Raji (cell line): Measurements from ENCODE around the gene LITAFD.

Experiments
- POLR2A ChIP-seq: IDR thresholded peaks from 2 replicates; pipeline ENCODE4 v1.6.1; 2011; ENCODE audit warnings: low read depth, low read length, control low read depth; ENCODE audit not compliant: insufficient read depth

Gene LITAFD

DNA sequence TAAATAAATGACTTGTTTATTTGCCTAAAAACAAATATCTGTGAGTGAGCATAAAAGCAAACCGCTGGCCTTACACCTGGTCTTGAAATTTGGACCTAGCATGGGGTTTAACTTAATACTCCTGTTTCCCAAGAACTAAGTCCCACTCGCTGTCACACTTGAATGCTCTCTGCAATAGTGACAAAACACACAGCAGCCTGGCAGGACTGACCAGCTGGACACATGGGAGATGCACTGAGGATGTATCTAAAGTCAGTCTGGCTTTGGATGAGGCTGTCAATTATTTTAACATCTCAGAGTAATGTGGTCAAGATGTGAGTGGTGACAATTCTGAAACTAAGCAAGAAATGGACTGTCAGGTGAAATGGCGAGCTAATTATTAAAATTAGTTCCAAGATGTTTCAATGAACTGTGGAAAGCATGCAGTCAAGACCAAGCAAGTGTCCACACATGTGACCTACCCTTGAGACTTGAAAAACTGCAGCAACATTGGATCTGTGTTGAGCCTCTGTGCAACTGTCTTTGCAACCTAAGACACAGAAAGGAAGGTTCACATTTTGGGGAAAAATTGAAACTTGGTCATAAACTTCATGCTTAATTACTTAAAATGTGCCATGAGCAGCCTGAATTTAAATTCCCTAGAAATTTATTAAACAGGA lies 16.6 kb downstream of the LITAFD start:
- no peak for TF ChIP-seq POLR2A

DNA sequence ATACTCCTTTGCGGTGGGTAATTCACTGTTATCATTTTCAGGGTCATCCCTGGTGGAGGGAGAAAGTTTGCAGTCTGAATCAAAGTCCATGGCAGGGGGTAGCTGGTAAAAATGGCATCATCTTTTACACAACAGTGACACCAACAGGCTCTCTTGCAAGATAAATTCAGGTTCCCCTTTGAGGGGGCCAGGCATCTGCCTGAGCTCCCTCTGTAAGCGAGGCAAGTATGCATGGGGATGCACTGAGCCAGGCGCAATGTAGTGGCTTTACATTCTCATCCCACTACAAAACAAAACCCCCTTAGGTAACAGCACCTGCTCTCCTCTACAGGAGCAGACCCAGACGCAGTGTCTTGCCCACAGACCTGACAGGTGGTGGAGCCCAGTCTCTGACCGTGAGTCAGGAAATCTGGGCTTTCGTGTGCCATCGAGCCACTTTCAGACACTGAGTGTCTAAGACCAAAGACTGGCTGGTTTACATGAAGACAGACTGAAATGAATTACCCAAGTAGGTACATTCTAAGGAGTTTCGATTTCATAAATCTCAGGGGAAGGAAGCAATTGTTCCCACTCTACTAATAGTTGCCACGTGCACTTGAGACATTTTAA lies 17.7 kb downstream of the LITAFD start:
- TF ChIP-seq POLR2A: no peak

DNA sequence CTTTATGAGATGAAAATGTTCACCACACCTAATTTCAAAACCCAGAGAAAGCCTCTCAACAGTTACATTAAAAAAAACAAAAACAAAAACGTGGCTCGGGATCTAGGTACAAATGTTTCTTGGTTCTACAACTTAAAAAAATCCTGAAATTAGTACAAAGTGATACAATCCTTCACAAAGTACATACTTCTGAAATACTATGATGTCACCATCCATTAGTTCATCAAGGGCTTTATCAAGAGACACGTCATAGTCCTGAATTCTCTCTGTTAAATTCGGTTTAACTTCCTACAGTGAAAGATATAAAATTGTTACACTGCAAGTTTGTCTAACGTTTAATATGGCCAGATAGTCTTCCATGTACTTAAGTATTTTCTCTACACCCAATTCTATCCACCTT lies 18.2 kb downstream of the LITAFD start:
- TF ChIP-seq POLR2A: no peak

DNA sequence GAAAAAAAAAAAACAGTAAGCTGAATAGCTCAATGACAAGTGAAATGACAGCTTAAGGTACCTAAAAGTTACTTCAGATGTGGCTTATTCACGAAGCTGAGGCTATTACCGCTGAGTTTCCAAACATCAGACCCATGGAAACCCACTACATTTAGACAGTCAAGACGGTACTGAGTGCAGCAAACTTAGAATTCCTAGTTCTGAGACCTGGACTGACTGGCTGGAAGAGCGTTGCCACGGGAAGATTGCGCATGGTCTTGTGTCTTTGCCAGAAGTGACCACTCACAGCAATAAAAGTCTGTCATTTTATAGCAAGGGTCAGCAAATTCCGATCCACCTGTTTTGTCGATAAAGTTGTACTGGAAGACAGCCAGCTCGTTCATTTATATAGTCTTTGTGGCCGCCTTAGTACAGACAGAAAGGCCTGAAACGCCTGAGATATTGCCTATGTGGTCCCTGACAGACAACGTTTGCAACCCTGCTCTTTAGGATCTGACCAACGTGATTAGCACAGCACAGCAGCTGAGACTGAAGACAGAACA lies 19.2 kb downstream of the LITAFD start:
- TF ChIP-seq POLR2A: no peak

DNA sequence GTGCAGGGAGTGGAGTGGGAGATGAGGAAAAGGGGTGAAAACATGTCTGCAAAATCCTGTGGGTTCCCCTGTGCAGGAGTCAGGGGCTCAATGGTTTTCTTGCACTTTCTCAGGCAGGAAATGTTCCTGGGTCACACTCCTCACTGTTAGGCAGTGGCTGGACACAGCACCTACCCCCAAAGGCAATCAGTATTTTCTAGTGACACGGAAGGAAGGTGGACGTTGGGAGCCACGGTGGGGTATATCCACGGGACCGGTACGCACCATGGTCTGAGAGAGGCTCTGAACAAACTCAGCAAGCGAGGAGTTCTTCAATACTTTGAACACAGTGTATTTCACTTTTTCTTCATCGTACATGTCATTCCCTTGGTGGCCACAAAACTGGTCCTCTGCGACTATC lies 20.9 kb downstream of the LITAFD start:
- TF ChIP-seq POLR2A: no peak

DNA sequence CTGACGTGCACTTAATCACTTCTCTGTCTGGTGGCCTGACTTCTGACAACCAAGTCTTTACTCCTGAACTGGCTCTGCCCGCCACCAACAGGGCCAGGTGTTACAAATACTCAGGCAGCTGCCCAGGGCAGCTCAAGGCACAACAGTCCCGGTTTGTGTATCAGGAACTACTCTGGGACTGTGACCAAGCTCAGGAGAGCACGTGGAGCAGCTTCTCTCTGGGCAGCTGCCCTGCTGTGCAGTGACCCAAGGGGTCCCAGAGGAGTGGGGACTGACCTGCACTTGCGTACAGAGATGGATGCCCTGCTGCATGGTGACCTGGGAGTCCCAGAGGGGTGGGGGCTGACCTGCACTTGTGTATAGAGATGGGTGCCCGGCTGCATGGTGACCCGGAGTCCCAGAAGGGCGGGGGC lies 21.9 kb downstream of the LITAFD start:
- TF ChIP-seq POLR2A: no peak

DNA sequence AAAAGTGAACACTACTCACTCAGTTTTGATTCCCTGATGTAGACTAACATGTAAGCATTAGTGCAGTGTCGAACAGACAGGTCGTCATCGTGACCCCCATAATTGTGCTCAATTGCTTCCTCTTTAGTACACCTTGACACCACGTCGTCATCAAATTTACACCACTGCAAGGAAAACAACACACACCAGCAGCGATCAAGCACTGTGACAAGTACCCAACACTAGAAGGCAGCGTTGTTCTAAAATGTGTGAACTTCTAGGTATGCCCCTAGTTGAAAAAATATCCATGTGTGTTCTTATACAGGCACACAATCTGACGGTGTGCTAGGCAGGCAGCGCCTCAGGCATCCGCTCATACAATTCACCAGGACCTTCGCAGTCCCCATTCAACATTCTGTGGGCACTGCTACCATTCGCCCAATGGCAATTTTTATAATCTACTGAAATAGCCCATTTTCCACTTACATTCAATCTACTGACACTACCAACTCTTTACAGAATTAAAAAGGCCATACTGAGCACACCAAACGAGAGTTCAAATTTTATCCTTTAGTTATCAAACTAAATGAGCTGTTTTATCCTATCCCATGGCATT lies 23.1 kb downstream of the LITAFD start:
- TF ChIP-seq POLR2A: no peak

DNA sequence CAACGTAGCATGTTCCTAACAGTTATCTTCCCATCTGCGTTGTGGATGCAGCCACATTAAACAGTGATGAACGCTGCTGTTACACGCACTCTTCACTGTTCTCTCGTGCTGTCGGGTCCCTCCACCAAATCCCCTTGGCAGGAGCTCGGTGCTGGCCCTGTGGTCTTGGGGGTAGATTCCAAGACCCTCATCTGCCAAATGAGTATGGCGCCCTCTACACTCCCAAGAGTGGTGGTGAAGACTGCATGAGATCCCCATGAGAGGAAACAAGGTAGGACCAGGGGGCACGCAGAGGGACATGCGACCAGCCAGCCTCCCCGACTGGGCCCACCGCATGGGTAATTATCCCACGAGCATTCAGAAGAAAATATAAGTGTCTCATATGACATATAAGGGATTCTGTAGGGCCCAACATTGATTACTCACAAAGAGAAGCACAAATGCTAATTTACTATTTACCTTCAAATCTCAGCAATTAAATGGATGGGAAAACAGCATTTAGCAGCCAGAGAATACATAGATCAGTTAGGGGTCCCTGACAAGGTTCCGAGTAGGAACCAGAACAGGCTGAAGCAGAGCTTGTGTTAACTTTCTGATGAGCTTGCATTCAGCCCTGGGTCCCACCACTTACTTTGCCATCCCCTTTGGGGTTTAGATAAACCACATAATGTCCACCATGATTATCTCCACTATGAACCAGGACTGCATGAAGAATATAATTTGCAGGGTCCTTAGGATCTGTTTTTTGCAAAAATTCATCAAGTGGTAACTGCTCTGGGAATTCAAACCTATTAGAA lies 23.8 kb downstream of the LITAFD start:
- no peak for TF ChIP-seq POLR2A

DNA sequence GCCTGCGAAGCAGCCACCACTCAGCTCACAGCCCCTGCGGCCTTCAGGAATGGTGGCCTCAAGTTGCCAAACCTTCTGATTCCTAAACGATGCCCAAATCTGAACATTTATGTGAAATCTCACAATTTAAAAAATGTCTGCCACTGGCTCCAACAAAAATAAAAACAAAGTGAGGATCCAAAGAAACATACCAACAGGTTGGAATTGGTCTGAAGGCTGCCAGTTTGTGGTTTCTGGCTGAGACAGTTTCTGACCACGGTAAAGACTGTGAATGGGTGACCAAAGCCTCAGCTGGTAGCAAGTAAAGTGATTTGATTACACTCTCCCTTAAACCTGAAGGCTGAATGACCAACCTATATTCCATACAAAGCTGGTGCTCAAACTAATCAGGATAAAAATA lies 24.9 kb downstream of the LITAFD start:
- TF ChIP-seq POLR2A: no peak

DNA sequence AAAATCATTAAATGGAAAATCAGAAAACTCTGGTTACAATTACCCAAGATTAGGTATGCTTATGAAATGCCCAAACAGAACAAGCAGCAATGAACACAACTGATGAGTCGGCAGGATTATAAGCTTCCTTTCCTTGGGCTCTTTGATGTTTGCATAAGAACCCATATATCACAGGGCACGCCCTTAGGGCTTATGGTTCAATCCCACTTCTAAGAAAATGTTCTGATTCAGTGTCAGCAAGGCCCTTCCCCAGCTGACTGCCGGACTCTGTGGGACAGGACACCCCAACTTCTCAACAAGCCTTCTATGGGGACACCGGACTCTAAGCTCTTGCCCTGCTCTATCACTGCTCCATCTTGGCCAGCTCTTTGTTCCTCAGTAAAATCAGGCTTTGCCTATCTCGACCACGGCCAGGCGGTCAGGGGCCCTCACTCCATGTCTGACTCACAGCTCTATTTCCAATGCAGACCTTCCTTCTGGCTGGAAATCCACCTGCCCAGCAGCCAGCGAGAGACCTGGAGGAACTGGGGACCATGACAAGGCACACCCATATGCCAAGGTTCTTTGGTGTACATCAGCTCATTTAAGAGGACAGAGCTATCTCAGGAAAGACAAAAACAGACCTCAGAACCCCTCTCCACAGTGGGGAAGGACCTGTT lies 26.8 kb downstream of the LITAFD start:
- no peak for TF ChIP-seq POLR2A

DNA sequence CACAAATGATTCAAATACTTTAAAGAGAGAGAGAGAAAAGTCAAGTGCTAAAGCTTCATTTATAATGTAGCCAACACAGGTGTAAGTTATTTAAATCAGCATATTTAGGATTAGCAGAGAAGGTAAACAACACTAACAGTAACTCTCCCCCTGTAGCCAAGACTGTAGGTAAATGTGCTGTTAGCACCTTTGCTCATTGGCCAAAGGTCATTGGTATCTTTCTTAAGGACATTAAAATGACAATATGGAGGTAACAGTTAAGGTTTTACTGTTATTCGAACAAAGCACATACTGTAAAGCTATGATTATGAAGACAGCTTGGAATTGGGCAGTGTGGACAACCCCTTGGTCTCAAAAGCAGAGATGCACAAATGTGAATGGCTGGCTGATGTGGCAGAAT lies 28.7 kb downstream of the LITAFD start:
- no peak for TF ChIP-seq POLR2A

DNA sequence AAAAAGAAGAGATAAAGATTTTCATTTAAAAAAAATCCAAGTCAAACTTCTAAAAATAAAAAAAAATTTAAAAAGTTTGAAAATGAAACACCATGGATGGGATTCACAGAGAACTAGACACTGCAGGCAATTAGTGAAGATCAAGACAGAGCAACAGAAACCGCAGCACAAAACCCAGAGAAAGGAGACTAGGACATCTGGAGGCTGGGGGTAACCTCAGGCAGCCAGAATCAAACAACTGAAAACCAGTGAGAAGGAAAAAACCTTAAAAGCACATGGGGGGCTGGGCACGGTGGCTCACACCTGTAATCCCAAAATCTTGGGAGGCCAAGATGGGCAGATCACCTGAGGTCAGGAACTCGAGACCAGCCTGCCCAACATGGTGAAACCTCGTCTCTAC lies 30.6 kb downstream of the LITAFD start:
- TF ChIP-seq POLR2A: no peak

DNA sequence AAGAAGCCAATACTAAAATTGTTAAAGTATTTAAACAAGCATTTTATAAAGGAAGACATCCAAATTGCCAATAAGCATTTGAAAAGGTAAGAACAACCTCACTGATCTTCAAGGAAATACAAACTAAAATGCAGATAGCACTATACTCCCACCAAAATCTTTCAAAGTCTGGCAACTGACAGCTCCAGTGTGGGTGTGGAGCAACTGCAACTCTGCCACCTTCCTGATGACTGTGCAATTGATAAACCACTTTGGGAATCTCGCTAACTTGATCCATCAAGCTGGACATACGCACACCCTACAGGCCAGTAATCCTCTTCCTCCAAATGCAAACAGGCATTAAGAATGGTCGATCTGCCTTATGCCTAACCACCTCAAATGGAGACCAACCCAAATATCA lies 31.9 kb downstream of the LITAFD start:
- no peak for TF ChIP-seq POLR2A

DNA sequence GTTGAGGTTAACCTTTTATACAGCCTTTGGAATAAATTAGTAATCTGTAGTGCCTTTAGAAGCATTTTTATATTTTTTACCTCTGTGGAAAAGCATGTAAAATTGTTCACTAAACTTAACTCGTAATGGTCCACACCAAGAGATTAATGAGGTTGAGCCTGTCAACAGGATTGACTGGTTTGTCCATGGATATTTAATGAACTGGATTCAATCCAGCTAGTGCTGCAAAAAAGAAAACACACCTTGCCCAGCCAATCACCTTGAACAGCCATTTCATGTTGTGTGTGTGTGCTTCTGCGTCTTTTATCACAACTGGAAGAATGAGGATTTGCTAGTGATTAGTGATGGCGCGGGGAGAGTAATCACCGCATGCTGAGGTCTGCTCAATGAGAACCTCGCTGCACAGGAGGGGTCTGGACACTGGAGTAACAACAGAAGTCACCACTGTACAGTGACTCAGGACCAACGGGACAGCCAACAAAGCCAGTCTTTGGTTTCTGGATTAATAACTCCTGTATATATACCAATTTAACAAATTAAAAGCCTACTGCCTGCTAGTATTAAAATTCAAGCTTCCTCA lies 33.7 kb downstream of the LITAFD start:
- TF ChIP-seq POLR2A: no peak

DNA sequence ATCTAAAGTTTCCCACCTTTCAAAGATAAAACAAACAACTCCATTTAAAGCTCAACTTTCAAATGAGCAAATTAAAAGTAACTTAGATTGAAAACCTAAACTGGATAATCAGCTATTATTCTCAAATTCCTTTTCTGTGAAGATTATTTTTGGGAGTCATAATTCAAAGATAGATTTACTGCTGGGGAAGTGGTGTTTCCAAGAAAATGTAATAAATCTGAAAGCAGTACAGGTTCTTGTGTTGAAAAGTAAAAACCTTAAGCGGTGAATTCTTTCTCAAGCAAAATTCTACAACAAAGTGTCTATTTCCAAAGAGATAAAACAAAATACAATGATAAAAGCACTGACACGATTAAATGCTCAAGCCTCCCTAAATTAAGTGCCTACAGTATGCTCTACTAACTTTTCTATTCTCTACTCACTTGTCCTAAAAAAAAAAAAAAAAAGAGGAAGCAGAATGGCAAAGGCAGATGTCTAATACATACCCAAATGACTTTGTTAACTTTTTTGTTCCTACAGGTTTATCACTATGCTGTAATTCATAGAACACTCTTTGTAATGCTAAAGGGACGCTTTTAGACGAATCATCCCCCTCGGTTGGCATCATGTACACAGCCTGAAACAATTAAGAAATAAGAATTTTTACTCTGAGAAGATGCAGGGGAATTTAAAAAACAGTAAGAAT lies 34.5 kb downstream of the LITAFD start:
- no peak for TF ChIP-seq POLR2A
